ENCODE data around the gene FUT7.
"Not testable (repeated sequence)": the region's sequence is repeated elsewhere in the genome, so short reads cannot be mapped to it uniquely, and the experiment has no call there.

Gene FUT7

DNA sequence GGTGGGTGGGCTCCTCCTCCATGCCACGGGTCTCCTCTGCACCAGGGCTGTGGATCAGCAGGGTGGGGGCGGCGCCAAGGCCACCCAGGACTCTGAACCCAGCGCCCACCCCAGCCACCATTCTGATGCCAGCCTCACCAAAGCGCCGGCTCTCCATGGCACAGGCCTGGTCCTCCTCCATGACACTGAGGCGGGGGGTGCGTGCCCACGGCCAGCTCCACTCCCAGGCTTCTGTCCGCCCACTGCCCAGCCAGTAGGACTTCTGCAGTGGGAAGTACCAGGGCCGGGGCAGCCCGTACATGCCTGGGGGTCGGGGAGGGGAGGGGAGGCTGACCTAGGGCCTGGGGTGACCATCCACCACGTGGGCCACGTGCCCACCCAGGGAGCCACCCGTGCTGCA lies 15.5 kb downstream of the FUT7 start:
- no peak for DNase-seq

DNA sequence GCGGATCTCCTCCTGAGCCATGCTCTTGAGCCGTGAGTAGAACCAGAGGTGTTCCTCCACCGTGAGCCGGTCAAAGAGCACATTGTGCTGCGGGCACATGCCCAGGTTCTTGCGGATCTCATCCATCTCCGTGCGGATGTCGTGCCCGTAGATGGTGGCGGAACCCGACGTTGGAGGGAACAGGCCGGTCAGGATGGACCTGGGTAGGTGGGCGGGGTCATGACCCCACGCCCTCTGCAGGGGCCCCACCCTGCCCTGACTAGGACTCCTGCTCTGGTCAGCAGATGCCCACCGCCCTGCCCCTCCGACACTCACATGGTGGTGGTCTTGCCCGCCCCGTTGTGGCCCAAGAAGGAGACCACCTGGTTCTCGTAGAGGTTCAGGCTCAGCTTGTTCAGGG lies 15.9 kb downstream of the FUT7 start:
- no peak for DNase-seq

DNA sequence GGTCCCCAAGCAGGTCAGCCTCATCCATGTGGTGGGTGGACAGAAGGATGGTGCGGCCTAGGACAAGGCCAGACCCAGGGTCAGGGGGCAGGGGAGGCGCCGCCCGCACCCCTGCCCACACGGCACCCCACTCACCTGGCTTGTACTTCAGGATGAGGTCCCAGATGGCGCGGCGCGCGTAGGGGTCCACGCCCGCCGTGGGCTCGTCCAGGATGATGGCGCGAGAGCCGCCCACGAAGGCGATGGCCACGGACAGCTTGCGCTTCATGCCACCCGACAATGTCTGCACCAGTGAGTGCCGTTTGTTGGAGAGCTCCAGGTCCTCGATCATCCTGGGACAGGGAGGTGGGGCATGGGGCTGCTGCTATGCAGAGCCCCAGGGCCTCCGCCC lies 16.4 kb downstream of the FUT7 start:
- no peak for DNase-seq

DNA sequence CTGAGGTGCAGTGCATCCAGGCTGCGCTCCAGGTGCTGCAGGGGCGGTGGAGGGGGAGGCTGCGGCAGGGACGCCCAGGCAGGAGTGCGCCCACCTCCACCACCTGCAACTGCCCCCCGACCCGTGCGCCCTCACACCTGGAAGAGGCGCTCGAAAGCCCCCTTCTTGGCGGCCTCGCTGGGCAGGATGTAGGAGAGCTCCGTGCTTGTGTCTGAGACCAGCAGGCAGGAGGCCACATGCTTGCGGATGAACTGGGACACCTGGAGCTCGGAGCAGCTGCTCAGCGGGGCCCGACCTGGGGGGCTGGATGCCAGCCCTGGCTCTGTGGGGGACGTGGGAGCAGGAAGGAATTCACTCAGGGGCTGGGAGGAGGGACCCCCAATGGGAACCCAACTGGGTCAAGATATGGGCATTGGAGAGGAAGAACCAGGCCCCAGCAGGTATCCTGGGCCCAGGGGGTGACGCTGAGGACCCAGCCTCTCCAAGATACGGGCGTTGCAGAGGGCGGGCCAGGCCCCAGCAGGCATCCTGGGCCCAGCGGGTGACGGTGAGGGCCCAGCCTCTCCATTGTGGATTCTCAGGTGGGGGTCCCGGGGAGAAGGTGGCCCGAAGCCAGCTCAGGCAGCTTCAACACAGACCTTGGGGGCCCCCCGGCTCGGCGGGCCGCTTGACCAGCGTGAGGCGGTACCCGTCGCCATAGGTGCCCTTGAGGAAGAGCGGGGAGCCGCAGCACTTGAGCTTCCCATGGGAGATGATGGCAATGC lies 16.9 kb downstream of the FUT7 start:
- DNase-seq, result no peak

DNA sequence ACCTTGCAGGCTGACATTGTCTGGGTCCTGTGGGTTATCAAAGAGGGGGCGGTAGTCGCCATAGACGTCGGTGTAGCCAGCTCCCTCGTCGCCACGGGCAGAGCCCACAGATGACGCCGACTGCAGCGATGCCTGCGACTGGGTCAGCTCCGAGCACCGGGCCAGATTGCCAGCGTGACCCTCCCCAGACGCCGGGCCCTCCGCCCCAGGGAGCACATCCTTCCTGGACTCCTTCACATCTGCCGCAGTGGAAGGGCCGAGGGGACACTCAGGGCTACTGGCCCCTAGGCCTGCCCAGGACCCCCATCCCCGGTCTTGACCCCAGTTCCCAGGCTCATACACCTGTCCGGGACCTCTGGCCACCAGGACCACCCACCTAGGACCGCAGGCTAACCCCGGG lies 17.7 kb downstream of the FUT7 start:
- no peak for DNase-seq

DNA sequence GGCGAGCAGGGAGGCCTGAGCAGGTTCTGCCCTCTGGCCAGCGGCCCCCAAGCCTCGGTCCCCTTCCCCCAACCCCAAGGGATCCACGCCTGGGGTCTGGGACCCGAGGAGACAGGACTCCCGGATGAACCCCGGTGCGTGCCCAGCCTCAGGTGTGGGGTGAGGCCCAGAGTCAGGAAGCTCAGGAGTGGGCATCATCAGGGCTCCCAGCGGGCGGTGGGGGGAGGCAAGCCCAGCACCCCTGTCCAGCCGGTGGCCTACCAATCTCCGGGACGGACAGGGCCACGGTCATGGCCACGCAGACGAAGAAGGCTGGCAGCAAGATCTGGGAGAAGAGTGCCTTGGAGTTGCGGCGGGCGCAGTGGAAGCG lies 18.3 kb downstream of the FUT7 start:
- DNase-seq, result no peak

DNA sequence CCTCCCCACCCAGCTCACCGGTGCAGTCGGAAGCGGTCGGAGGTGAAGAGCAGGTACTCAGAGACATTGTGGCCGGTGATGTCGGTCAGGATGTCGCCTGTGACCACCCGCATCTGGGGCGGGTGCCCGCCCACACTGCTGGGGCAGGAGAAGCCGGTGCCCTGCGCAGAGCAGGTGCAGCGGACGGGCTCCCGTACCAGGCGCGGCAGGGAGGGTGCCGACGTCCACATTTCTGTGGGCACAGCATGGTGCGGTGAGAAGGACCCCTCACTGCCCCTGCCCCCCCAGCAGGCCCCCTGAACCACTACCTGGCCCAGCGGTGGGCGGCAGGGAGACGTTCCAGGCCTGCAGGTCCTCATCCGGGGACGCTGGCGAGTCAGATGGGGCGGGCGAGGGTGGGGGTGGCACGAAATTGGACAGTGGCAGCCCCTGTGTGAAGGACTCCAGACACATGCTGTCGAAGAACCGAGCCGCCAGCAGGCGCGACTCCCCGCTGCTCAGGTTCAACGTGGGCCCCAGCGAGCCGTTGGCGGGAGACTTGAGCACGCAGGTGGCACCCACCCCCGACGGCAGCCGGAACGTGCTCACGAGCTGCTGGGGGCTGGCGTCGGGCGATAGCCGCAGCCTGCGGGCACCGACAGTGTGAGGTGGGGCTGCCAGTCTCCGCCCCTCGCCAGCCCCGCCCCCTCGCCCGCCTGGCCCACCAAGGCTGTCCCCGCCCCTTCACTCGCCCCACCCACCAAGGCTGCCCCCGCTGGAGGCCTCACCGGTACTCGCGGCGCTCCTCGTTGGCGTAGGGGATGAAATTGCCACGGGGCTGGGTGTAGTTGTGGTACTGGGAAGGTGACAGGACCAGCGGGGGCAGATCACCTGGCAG lies 19.0 kb downstream of the FUT7 start:
- DNase-seq, result no peak

DNA sequence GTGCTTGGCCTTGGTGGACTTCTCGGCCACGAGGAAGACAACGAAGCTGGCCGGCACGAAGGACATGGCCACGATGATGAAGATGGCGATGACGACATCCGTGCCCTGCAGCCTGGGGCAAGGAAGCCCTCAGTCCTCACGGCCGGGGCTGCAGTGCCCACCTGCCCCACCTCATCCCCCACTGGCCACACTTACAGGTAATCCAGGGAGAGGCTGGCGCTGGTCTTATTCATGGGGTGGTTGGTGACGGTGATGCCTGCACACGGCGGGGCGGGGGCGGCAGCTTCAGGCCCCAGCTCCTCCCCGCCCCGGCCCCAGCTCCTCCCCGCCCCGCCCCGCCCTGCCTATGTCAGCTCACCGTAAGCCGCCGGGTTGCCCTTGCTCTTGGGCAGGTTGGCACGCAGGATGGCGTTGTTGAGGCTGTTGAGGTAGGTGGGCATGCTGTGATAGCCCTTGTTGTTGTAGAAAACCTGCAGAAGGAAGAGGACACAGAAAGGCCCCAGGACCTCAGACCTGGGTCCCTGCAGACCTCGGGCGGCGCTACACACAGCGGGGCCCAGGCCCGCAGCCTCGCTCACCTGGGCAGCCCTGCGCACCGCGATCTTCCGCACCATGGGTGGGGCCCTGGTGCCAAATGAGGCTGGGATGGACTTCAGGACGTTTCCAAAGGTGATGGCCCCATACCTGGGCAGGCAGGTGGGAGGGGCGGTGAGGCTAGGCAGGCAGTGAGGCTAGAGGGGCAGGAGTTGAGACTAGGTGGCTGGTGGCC lies 19.8 kb downstream of the FUT7 start:
- no peak for DNase-seq

DNA sequence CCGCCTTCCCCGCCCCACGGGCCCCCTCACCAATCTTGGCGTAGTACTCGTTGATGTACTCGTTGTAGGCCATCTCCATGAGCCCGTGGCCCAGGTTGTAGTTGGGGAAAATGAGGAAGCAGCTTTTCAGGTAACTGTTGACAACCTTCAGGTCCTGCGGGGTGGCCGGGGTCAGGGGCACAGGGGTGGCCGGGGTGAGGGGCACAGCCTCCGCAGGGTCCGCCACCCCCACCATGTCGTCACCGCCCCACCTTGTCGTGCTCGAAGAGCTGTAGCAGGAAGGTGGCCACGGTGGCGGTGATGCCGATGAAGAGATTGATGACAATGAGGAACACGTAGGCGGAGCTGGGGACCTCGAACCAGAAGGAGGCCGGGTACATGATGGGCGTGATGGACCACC lies 20.7 kb downstream of the FUT7 start:
- no peak for DNase-seq

DNA sequence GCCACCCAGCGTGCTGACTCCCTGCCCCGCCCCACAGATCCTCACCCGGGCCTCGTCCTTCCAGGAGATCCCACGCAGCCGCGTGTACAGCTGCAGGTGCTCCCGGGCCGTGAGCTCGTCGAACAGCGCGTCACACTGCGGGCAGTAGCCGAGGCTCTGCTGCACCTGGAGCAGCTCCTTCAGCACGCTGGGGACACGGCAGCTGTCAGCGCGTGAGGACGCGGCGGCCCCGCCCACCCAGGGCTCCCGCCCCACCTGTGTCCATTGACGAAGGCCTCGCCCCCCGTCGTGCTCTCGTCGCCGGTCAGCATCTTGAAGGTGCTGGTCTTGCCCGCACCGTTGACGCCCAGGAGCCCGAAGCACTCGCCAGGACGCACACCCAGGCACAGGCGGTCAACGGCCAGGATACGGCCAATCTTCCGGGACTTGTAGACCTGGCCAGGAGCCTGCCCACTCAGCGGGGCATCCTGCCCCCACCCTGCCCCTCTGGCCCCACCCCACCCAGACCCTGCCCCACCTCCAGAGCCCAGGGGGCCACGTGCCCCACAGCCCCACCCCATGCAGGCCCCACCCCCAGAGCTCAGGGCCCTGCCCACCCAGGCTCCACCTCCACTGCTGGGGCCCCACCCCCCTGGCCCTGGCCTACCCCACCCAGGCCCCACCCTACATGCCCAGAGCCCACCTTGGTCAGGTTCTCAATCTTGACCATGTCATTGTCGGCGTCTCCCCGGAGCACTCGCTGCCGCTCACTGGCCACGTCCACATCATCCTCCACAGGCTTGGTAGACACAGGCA lies 21.8 kb downstream of the FUT7 start:
- no peak for DNase-seq

DNA sequence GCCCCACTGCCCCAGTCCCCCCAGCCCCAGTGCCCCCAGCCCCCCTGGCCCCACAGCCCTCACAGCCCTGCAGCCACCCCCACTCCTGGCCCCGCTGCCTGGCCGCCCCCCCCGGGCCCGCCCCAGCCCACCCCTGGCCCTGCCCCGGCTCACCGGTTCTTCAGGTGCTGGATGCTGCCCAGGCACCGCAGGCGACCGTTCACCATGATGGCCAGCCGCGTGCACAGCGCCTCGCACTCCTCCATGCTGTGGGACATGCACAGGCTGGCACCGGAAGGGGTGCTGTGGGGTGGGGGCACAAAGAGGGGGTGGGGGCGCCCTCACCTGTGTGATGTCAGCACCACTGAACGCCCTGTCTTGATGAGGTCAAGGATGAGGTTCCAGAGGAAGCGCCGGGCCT lies 22.7 kb downstream of the FUT7 start:
- no peak for DNase-seq

DNA sequence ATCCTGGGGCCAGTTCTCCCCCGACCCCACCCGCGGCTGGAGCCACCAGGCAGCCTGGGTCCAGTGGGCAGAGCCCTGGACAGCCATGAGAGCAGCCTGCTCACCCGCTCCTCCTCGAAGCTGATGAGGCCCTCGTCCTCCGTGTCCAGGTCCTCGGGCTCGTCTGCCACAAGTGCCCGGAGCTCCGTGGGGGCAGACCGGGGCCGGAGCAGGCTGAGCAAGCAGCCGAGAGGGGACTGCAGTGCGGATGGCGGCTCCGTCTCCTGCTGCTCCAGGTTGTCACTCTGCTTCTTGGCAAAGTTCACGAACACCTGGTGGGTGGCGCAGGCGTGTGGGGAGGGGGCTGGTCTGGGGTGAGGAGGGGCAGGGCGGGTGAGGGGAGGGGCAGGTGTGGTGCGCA lies 23.6 kb downstream of the FUT7 start:
- no peak for DNase-seq

DNA sequence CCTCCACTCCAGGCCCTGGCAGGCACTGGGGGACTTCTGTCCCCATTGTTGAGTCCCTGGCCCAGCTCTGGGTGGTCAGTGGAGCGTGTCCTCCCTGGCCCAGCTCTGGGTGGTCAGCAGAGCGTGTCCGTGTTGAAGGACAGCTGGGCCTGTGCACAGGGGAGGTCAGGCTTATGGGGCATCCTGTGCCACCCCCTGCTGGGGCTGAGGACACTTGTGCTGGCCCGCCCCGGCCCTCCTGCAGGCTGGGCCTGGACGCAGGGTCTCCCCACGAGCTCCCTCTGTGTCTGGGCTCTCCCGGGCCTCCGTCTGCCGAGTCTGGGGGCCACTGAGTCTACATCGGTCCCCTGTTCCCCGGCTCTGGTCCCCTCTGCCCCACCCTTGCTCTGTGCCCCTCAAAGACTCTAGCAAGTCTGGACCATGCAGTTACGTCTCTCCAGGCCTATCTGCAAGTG lies 24.0 kb downstream of the FUT7 start:
- no peak for DNase-seq

DNA sequence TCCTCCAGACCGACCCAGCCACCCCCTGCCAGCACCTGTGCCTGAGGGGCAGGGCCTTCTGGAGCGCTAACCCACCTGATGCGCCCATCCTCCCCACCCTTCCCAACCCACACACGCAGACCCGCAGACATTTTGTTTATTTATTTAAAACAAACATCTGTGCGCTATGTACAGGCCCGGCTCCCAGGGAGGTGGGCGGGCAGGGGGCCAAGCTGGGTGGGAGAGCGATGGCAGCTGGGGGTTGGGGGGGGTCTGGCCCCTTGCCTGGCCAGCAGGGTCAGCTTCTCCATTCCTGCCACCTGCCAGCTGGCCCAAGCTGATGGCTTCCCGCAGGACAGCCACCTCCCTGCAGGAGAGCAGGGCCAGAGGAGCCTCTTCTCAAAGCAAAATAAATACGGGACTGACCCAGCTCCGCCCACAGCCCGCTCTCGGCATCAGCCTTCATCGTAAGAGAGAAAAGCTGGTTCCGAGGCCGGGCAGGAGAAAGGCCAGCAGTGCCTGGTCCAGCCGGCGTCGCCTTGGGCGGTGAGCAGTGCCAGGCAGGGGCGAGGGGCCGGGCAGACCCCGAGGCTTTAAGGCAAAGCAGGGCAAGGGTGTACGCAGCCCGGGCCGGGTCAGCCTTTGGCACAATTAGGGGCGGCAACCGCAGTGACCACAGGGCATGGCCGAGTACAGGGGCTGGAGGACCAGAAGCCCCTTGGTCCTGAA lies 24.6 kb downstream of the FUT7 start:
- no peak for DNase-seq

DNA sequence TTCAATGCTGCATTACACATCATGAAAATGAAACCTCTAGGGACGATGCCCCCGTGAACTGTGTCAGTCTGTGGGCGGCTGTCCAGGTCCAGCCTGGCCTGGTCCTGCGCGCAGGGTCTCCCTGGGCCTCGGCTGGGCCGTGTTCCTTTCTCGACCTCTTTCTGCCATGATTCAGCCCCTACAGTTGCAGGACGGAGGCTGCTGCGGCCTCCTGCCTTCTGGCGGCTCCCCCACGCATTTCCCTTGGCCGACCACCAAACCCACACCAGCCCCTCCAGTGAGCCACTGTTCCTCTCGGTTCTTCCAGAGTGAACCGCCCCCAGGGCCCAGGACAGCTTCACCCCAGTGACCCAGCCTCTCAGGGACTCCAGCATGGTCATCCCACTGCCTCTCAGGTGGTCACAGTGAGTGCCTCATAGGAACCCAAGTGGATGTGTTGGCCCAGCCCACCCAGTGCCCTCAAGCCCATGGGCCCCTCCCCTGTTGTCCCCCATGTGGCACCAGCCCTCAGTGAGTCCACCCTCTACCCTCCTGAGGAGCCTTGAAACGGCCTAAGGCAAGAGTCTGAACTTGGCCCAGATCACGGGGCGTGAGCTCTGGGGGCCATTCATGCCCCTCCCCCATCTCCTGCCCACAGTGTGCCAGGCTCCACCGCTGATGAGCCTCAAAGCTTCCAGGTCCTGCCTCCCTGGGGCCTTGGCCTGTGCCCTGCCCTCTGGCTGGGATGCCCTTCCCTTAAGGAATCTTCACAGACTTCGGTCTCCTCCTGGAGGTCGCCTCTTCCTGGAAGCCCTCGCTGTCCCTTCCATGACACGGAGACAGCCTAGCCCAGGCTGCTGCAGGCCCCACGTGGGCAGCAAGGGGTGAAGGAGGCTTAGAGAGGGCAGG lies 25.5 kb downstream of the FUT7 start:
- DNase-seq, result no peak

DNA sequence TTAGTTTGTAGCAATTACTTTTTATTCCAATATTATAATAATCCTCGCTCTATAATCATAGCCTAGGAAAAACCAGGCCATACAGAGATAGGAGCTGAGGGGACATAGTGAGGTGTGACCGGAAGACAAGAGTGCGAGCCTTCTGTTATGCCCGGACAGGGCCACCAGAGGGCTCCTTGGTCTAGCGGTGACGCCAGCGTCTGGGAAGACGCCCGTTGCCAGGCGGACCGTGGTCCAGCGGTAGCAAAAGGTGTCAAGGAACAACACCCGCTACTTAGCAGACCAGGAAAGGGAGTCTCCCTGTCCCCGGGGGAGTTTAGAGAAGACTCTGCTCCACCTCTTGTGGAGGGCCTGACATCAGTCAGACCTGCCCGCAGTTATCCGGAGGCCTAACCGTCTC lies 27.6 kb downstream of the FUT7 start:
- not testable (repeated sequence) for DNase-seq

DNA sequence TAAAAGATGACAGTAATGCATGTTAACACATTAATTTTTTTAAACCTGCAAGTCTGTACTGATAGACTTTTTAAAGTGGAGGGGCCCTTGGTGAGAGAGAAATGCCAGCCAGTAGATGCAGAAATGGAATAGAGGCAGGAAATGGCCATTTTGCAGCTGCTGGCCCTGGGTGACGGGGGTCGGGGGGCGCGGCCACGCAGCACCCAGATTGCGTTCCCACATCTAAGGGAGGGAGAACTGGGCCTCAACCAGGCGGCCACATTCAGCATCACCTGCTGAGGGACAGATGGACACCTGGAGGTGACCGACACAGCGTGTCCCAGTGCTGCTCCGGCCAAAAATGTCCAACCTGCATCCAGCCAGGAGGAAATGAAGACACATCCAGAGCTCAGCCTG lies 29.2 kb downstream of the FUT7 start:
- no peak for DNase-seq

DNA sequence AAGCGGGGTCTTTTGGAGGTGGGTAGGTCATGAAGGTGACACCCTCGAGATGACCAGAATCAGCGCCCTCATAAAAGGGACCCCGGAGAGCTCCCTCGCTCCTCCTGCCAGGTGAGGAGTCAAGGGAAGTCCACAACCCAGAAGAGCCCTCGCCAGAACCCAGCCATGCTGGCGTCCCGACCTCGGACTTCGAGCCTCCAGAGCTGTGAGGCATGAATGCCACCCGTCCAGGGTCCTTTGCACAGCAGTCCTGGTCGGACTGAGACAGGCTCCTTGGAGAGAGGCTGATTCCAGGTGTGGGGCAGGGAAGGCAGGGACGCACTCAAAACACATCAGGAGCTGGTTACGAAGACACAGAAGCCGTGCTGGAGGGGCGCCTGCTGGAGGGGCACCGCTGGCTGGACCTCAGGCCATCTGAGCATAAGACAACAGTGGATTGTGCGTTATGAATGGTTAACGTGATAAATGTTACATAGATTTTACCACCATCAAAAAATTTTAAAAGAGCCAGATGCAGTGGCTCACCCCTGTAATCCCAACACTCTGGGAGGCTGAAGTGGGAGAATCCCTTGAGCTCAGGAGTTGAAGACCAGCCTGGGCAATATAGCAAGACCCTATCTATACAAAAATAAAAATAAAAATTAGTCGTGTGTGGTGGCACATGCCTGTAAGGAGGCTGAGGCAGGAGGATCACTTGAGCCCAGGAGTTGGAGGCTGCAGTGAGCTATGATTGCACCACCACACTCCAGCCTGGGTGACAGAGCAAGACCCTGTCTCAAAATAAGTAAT lies 29.8 kb downstream of the FUT7 start:
- DNase-seq, result no peak

DNA sequence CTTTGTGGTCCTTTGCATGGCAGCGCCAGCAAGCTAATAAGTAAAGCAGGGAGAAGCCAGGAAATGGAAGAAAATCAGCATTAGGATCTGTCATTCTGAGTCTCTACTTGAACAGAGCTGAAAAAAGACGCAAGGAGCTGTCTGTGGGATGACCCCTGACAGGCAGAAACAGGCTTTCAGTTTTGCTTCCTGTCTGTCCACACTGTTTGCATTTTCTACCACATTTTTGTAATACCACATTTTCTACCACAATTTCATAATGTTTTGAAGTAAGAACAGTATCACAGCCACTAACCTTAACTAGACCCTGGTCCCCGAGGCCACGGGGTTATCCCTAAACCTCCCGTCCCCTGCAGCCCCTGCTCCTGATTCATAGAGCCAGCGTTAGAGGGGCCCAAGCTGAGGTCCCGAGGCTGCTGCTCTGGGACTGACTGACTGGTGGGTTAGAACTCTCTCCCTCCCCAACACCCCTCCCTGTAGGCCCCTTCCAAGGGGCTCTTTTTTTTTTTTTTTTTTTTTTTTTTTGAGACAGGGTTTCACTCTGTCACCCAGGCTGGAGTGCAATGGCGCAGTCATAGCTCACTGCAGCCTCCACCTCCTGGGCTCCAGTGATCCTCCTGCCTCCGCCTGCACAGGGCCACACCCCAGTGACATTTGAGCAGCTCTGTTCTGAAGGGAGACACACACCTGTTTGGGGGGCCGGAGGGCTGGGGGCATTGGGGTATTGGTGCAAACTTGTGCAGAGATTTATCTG lies 31.5 kb downstream of the FUT7 start:
- no peak for DNase-seq
